ENCODE measurements around the gene ACACB.

ACACB gene

GRCh38 chr12:109281452-109281851, 165.1 kb downstream of the ACACB start:
- DNase-seq, result no peak

GRCh38 chr12:109284392-109284791, 168.0 kb downstream of the ACACB start:
- DNase-seq, result no peak

- no peak for DNase-seq
Measured at GRCh38 chr12:109286252-109286651, 169.9 kb downstream of the ACACB start.

- DNase-seq, result no peak
Measured at GRCh38 chr12:109286652-109287051, 170.3 kb downstream of the ACACB start.

- DNase-seq, result no peak
Measured at GRCh38 chr12:109287181-109287580, 170.8 kb downstream of the ACACB start.

- DNase-seq, result no peak
Measured at GRCh38 chr12:109287811-109288469, 171.6 kb downstream of the ACACB start.

- DNase-seq, result no peak
Measured at GRCh38 chr12:109288571-109288970, 172.2 kb downstream of the ACACB start.

GRCh38 chr12:109289004-109289403, 172.6 kb downstream of the ACACB start:
- DNase-seq, result no peak

- no peak for DNase-seq
Measured at GRCh38 chr12:109289551-109289950, 173.2 kb downstream of the ACACB start.

- DNase-seq, result no peak
Measured at GRCh38 chr12:109290061-109290460, 173.7 kb downstream of the ACACB start.

- no peak for DNase-seq
Measured at GRCh38 chr12:109291117-109291516, 174.7 kb downstream of the ACACB start.

- DNase-seq, result no peak
Measured at GRCh38 chr12:109291521-109292341, 175.3 kb downstream of the ACACB start.

GRCh38 chr12:109292342-109292711, 175.9 kb downstream of the ACACB start:
- no peak for DNase-seq

GRCh38 chr12:109293106-109293505, 176.7 kb downstream of the ACACB start:
- DNase-seq, result no peak

GRCh38 chr12:109294286-109294796, 178.0 kb downstream of the ACACB start:
- no peak for DNase-seq

- DNase-seq, result no peak
Measured at GRCh38 chr12:109295764-109296425, 179.5 kb downstream of the ACACB start.

- DNase-seq, result no peak
Measured at GRCh38 chr12:109296431-109296830, 180.0 kb downstream of the ACACB start.

- DNase-seq, result no peak
Measured at GRCh38 chr12:109299849-109300248, 183.5 kb downstream of the ACACB start.

- no peak for DNase-seq
Measured at GRCh38 chr12:109301643-109302168, 185.3 kb downstream of the ACACB start.

- DNase-seq, result no peak
Measured at GRCh38 chr12:109302358-109302757, 186.0 kb downstream of the ACACB start.

GRCh38 chr12:109302770-109303169, 186.4 kb downstream of the ACACB start:
- no peak for DNase-seq

GRCh38 chr12:109304485-109304884, 188.1 kb downstream of the ACACB start:
- DNase-seq, result no peak

- DNase-seq, result no peak
Measured at GRCh38 chr12:109305547-109305946, 189.2 kb downstream of the ACACB start.
